ENCODE data around the gene MYH7. TPM values are rescaled to one million over a fixed set of nuclear protein-coding genes. Genes with fewer than 3 reads are reported as not detected.

Gene MYH7
- total RNA-seq, 4 donors from 2014 or later, result 1,360 to 5,274 (median 3,359) TPM

- in situ Hi-C loops (cut with MboI; ENCODE audit: low sequenced_read_pairs in 4 of 4) (no loop called here), intact Hi-C loops (cut with DNase I; ENCODE audit: low total_unique reads) (loop anchor here (2.0 kb wide), 1 partner anchor 37 kb away; no protein-coding TSS in a partner anchor)
- Histone ChIP-seq H3K36me3 (no peaks in the 10 kb centered on the region), H3K27ac (peak within 1 kb of the TSS; percentile 79 to 90 (median 84)), H3K4me1 (peaks cover 10 to 53% of the 10 kb centered on the region in 2 donors), H3K9me3 (no peaks in the 10 kb centered on the region), H3K27me3 (no peaks in the 10 kb centered on the region), H3K4me3 (peak within 1 kb of the TSS in 2 of 4 donors; percentile 18 to 47)
- ATAC-seq (no peak), DNase-seq (no peak)
- no peak for TF ChIP-seq CTCF (IDR thresholded peaks at IDR 0.05 in 4 of 5, conservative IDR thresholded peaks at IDR 0.05 in 1 of 5)
- peak in 1 of 2 donors; percentile 19 for TF ChIP-seq POLR2A (IDR thresholded peaks at IDR 0.05)
Observed at GRCh38 chr14:23407516-23408306, 27.7 kb downstream of the MYH7 start, which contains the start of gene MYH6. Gene MYH6, minus strand, starts transcription at chr14:23408273. Its CDS starts 1,050 bp downstream, at chr14:23407223.

GRCh38 chr14:23406725-23407355 lies 28.6 kb downstream of the MYH7 start:
- ATAC-seq, result peak in 1 of 2 donors; percentile 1
- H3K36me3 ChIP-seq, result no peaks in the 10 kb centered on the region
- peak; percentile 38 to 77 for DNase-seq

GRCh38 chr14:23406244-23406643 lies 29.2 kb downstream of the MYH7 start:
- Histone ChIP-seq H3K4me3 (peak overlapping the region in 2 of 4 donors; percentile 18 to 47), H3K27me3 (no peaks in the 10 kb centered on the region), H3K27ac (peak overlapping the region; percentile 79 to 90 (median 84)), H3K4me1 (peaks cover 10 to 41% of the 10 kb centered on the region in 2 donors), H3K36me3 (no peaks in the 10 kb centered on the region), H3K9me3 (no peaks in the 10 kb centered on the region)
- ATAC-seq (peak; percentile 2 to 38), DNase-seq (peak in 1 of 2 donors; percentile 62)
- no peak for TF ChIP-seq CTCF (IDR thresholded peaks at IDR 0.05 in 4 of 5, conservative IDR thresholded peaks at IDR 0.05 in 1 of 5)
- no peak for TF ChIP-seq POLR2A (IDR thresholded peaks at IDR 0.05)
- in situ Hi-C loops (cut with MboI; ENCODE audit: low sequenced_read_pairs in 4 of 4) (no loop called here), intact Hi-C loops (cut with DNase I; ENCODE audit: low total_unique reads) (loop anchor here (2.0 kb wide), 1 partner anchor 39 kb away; no protein-coding TSS in a partner anchor)

More at GRCh38 chr14:23406725-23407355, 28.6 kb downstream of the MYH7 start:
- Histone ChIP-seq H3K9me3 (no peaks in the 10 kb centered on the region), H3K27ac (peak overlapping the region; percentile 79 to 90 (median 84)), H3K27me3 (no peaks in the 10 kb centered on the region), H3K4me3 (peak overlapping the region in 2 of 4 donors; percentile 18 to 47), H3K4me1 (peaks cover 10 to 47% of the 10 kb centered on the region in 2 donors)
- in situ Hi-C loops (cut with MboI; ENCODE audit: low sequenced_read_pairs in 4 of 4) (no loop called here), intact Hi-C loops (cut with DNase I; ENCODE audit: low total_unique reads) (loop anchor here (2.0 kb wide), 1 partner anchor 38 kb away; no protein-coding TSS in a partner anchor)
- no peak for TF ChIP-seq CTCF (IDR thresholded peaks at IDR 0.05 in 4 of 5, conservative IDR thresholded peaks at IDR 0.05 in 1 of 5)

- TF ChIP-seq CTCF (IDR thresholded peaks at IDR 0.05 in 4 of 5, conservative IDR thresholded peaks at IDR 0.05 in 1 of 5) (no peak), POLR2A (IDR thresholded peaks at IDR 0.05) (no peak)
- peaks cover 10 to 34% of the 10 kb centered on the region in 2 donors for H3K4me1 ChIP-seq
- in situ Hi-C loops (cut with MboI; ENCODE audit: low sequenced_read_pairs in 4 of 4) (no loop called here), intact Hi-C loops (cut with DNase I; ENCODE audit: low total_unique reads) (loop anchor here (2.0 kb wide), 1 partner anchor 39 kb away; no protein-coding TSS in a partner anchor)
- ATAC-seq (no peak), DNase-seq (peak in 1 of 2 donors; percentile 47)
- no peaks in the 10 kb centered on the region for H3K27me3 ChIP-seq
- H3K27ac ChIP-seq, result peak overlapping the region; percentile 79 to 90 (median 84)
- no peaks in the 10 kb centered on the region for H3K9me3 ChIP-seq
- no peaks in the 10 kb centered on the region for H3K36me3 ChIP-seq
- H3K4me3 ChIP-seq, result peak overlapping the region in 1 of 4 donors; percentile 47
Observed at GRCh38 chr14:23405516-23406025, 29.9 kb downstream of the MYH7 start.
